ENCODE results near the gene CRB2. TPM values are rescaled to one million over a fixed set of nuclear protein-coding genes. Genes with fewer than 3 reads are reported as not detected.

Gene CRB2
- total and polyA plus RNA-seq, 7 donors, result 0.01 to 0.05 (median 0.03) TPM; not detected in 4

- ATAC-seq (no peak), DNase-seq (no peak)
- H3K9me3 ChIP-seq, result no peaks in the 10 kb centered on the region
- intact Hi-C loops (cut with DNase I), result no loop called here
- no peak for TF ChIP-seq CTCF (IDR thresholded peaks at IDR 0.05)
- peak overlapping the region; percentile 15 for H3K4me3 ChIP-seq
- no peaks in the 10 kb centered on the region for H3K4me1 ChIP-seq
- 4 to 25% (median 9%) methylated on average over 28 to 60 of the region's 60 CpGs for WGBS, 3 donors
- H3K36me3 ChIP-seq (ENCODE audit: insufficient read depth in 1 of 2, low read depth in 1 of 2), result no peaks in the 10 kb centered on the region
- H3K27ac ChIP-seq, result no peak overlapping the region
- peaks cover 0 to 73% (median 27%) of the 10 kb centered on the region in 3 donors for H3K27me3 ChIP-seq (ENCODE audit: insufficient read depth in 3 of 3, low read length in 2 of 3)
These were observed 17.5 kb downstream of the CRB2 start for GRCh38 chr9:123373447-123373923.

DNA sequence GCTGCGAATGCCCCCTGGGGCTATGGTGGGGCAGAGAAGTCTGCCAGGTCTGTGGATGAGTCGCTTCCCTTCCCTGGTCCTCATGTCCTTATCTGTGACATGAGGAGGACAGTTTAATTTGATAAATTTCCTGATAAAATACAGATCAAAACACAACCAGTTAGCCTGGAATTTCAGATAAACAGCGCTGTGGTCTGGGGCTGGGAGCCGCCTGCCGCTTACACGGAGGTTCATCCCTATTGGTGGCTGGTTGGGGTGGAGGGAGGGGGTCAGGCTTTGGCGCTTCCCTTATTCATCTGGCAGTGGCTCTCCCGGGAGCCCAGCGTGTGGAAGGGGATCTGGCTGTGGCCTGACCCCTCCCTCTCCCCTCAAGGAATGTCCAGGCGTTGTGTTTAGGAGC is 17.9 kb downstream of the CRB2 start:
- no peak overlapping the region for H3K4me3 ChIP-seq
- H3K27ac ChIP-seq, result no peak overlapping the region
- intact Hi-C loops (cut with DNase I), result no loop called here
- WGBS, 3 donors, result 10 to 20% (median 17%) methylated on average over 10 of the region's 10 CpGs
- peaks cover 0 to 68% (median 24%) of the 10 kb centered on the region in 3 donors for H3K27me3 ChIP-seq (ENCODE audit: insufficient read depth in 3 of 3, low read length in 2 of 3)
- no peak for TF ChIP-seq CTCF (IDR thresholded peaks at IDR 0.05)
- H3K4me1 ChIP-seq, result no peaks in the 10 kb centered on the region
- no peaks in the 10 kb centered on the region for H3K36me3 ChIP-seq (ENCODE audit: insufficient read depth in 1 of 2, low read depth in 1 of 2)
- no peak for ATAC-seq
- DNase-seq, result no peak
- H3K9me3 ChIP-seq, result no peaks in the 10 kb centered on the region

- no peak for TF ChIP-seq CTCF (IDR thresholded peaks at IDR 0.05)
- DNase-seq (no peak), ATAC-seq (peak in 2 of 4 donors; percentile 28 to 29)
- Histone ChIP-seq H3K4me1 (no peaks in the 10 kb centered on the region), H3K9me3 (no peaks in the 10 kb centered on the region), H3K27ac (no peak overlapping the region), H3K27me3 (ENCODE audit: insufficient read depth in 3 of 3, low read length in 2 of 3) (peaks cover 0 to 57% (median 19%) of the 10 kb centered on the region in 3 donors), H3K4me3 (no peak overlapping the region), H3K36me3 (ENCODE audit: insufficient read depth in 1 of 2, low read depth in 1 of 2) (no peaks in the 10 kb centered on the region)
- intact Hi-C loops (cut with DNase I), result no loop called here
- WGBS, 3 donors, result 10 to 17% (median 13%) methylated on average over 10 to 14 of the region's 14 CpGs
These were observed 19.6 kb downstream of the CRB2 start for GRCh38 chr9:123375469-123376132.

DNA sequence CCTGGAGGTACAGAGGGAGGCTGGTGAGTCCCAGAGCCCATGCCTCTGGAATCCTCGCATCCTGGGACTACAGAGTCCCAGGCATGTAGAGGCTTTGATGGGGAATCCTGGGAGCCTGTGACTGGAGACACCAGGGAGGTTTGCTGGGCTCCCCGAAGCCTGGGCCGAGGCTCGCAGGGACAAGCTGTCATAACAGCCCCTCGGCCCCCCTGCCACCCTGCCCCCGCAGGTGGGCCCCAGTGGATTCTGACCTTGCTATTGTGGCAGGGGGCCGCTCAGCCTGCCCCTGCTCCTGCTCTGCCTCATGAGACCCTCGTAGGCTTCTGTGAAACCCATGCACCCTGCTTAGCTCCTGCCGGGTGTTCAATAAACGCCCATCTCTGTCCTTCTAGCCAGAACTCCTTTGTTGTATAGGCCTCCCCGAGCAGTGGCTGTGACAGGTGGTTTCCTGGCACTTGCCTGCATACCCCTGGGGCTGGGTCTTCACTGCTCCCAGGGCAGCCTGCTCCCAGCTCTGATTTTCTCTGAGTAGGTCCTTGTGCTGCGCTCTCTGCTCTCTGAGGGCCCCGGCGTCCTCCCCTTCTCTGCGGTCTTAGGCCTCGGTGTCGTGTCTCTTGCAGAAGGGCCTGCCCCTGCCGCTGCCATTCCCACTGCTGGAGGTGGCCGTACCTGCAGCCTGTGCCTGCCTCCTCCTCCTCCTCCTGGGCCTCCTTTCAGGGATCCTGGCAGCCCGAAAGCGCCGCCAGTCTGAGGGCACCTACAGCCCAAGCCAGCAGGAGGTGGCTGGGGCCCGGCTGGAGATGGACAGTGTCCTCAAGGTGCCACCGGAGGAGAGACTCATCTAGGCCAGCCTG is 20.4 kb downstream of the CRB2 start:
- intact Hi-C loops (cut with DNase I), result no loop called here
- no peak for DNase-seq
- 64 to 78% (median 65%) methylated on average over 20 to 24 of the region's 24 CpGs for WGBS, 3 donors
- Histone ChIP-seq H3K27ac (no peak overlapping the region), H3K9me3 (no peaks in the 10 kb centered on the region), H3K27me3 (ENCODE audit: insufficient read depth in 3 of 3, low read length in 2 of 3) (peaks cover 0 to 49% (median 17%) of the 10 kb centered on the region in 3 donors), H3K36me3 (ENCODE audit: insufficient read depth in 1 of 2, low read depth in 1 of 2) (no peaks in the 10 kb centered on the region), H3K4me1 (no peaks in the 10 kb centered on the region), H3K4me3 (no peak overlapping the region)
- no peak for TF ChIP-seq CTCF (IDR thresholded peaks at IDR 0.05)
- no peak for ATAC-seq

Data from psoas muscle (tissue), 8 donors.